ENCODE data around the gene XAF1.

XAF1 gene

DNA sequence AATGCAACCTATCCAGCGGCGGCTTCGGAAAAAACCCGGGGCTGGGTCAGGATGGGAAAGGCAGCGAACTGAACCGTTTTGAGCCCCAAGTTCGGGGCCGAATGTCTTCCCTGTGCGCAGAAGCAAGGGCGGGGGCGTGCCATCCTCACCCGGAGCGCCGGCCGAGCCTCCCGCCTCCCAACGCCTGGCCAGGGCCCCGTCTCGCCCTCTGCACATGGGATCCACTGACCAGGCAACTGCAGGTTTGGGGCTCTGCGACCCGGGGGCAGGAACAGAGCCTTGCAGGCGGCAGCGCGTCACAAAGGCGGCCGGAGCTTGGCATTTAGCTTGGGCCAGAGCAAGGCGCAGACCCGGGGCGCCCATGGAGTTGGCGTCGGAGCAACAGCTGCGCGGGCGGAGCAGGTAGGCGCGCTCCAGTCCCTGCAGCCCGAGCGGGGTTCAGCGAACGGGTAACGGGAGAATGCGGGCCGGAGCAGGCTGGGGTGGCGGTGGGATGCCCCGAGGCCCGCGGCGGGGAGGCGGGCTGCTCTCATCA lies 20.1 kb downstream of the XAF1 start, which contains the start of gene FBXO39:
FBXO39 (plus strand) TSS at position 345 of the 535 bp plus-strand sequence. CDS start 3,654 bp downstream, outside the sequence.
- no peak within 1 kb of the TSS for H3K4me3 ChIP-seq (ENCODE audit: severe bottlenecking)
- DNase-seq (ENCODE audit: low spot score), result no peak
- TF ChIP-seq, protein P1, sequence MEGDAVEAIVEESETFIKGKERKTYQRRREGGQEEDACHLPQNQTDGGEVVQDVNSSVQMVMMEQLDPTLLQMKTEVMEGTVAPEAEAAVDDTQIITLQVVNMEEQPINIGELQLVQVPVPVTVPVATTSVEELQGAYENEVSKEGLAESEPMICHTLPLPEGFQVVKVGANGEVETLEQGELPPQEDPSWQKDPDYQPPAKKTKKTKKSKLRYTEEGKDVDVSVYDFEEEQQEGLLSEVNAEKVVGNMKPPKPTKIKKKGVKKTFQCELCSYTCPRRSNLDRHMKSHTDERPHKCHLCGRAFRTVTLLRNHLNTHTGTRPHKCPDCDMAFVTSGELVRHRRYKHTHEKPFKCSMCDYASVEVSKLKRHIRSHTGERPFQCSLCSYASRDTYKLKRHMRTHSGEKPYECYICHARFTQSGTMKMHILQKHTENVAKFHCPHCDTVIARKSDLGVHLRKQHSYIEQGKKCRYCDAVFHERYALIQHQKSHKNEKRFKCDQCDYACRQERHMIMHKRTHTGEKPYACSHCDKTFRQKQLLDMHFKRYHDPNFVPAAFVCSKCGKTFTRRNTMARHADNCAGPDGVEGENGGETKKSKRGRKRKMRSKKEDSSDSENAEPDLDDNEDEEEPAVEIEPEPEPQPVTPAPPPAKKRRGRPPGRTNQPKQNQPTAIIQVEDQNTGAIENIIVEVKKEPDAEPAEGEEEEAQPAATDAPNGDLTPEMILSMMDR (IDR thresholded peaks at IDR 0.05; ENCODE audit: poor library complexity, severe bottlenecking), result no peak
- peak; percentile 46; the same call in 2 of the 3 replicates for ATAC-seq (ENCODE audit: low read depth)
- H3K27me3 ChIP-seq (ENCODE audit: insufficient read depth, poor library complexity, severe bottlenecking), result no peaks in the 10 kb centered on the region
- no peaks in the 10 kb centered on the region for H3K9me3 ChIP-seq (ENCODE audit: severe bottlenecking)
- peaks cover 8% of the 10 kb centered on the region for H3K36me3 ChIP-seq (ENCODE audit: low read depth)
- peaks cover 5% of the 10 kb centered on the region for H3K4me1 ChIP-seq (ENCODE audit: insufficient read depth, poor library complexity, severe bottlenecking)
- H3K27ac ChIP-seq (ENCODE audit: poor library complexity, severe bottlenecking), result no peak within 1 kb of the TSS

DNA sequence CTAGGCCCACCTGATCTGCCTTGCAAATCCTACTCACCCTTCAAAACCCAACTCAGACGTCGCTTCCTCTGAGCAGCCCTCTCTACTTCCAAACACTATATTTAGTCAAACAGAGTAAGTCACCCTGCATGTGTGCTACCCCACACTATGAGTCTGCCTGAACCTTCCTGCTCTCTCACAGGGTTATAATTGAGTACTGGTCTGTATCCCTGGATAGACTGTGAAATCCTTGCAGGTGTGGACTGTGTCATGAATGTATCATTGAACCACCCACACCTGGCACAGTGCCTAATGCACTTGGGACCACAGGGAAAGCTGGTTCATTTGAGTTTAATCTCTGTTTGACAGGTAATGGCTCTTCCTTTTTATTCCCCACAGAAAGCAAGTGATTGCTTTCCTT lies 23.6 kb downstream of the XAF1 start:
- H3K9me3 ChIP-seq (ENCODE audit: severe bottlenecking), result no peaks in the 10 kb centered on the region
- peaks cover 5% of the 10 kb centered on the region for H3K4me1 ChIP-seq (ENCODE audit: insufficient read depth, poor library complexity, severe bottlenecking)
- no peaks in the 10 kb centered on the region for H3K36me3 ChIP-seq (ENCODE audit: low read depth)
- ATAC-seq (ENCODE audit: low read depth) (peak; percentile 35; the same call in 1 of the 3 replicates), DNase-seq (ENCODE audit: low spot score) (no peak)
- H3K4me3 ChIP-seq (ENCODE audit: severe bottlenecking), result no peak overlapping the region
- H3K27ac ChIP-seq (ENCODE audit: poor library complexity, severe bottlenecking), result no peak overlapping the region
- H3K27me3 ChIP-seq (ENCODE audit: insufficient read depth, poor library complexity, severe bottlenecking), result no peaks in the 10 kb centered on the region
- TF ChIP-seq, protein P1 (IDR thresholded peaks at IDR 0.05; ENCODE audit: poor library complexity, severe bottlenecking), result no peak

DNA sequence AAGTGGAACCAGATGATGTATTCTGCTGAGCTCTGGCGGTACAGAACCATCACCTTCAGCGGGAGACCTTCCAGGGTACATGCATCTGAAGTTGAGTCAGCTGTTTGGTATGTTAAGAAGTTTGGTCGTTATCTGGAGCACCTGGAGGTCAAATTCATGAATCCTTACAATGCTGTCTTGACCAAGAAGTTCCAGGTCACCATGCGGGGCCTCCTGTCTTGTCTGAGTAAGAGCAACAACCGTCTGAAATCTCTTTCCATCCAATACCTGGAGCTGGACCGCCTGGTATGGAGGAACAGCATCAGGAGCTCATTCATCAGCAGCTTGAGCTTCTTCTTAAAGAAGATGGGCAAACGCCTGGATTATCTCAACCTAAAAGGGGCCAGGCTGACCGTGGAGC lies 24.2 kb downstream of the XAF1 start:
- H3K27ac ChIP-seq (ENCODE audit: poor library complexity, severe bottlenecking), result no peak overlapping the region
- TF ChIP-seq, protein P1 (IDR thresholded peaks at IDR 0.05; ENCODE audit: poor library complexity, severe bottlenecking), result no peak
- ATAC-seq (ENCODE audit: low read depth) (no peak), DNase-seq (ENCODE audit: low spot score) (no peak)
- no peaks in the 10 kb centered on the region for H3K36me3 ChIP-seq (ENCODE audit: low read depth)
- H3K4me3 ChIP-seq (ENCODE audit: severe bottlenecking), result no peak overlapping the region
- H3K27me3 ChIP-seq (ENCODE audit: insufficient read depth, poor library complexity, severe bottlenecking), result no peaks in the 10 kb centered on the region
- H3K9me3 ChIP-seq (ENCODE audit: severe bottlenecking), result no peaks in the 10 kb centered on the region
- H3K4me1 ChIP-seq (ENCODE audit: insufficient read depth, poor library complexity, severe bottlenecking), result peaks cover 5% of the 10 kb centered on the region

GRCh38 chr17:6780886-6781285 lies 25.0 kb downstream of the XAF1 start:
- ATAC-seq (ENCODE audit: low read depth) (no peak), DNase-seq (ENCODE audit: low spot score) (no peak)
- H3K36me3 ChIP-seq (ENCODE audit: low read depth), result no peaks in the 10 kb centered on the region
- H3K27me3 ChIP-seq (ENCODE audit: insufficient read depth, poor library complexity, severe bottlenecking), result no peaks in the 10 kb centered on the region
- no peak overlapping the region for H3K27ac ChIP-seq (ENCODE audit: poor library complexity, severe bottlenecking)
- H3K4me3 ChIP-seq (ENCODE audit: severe bottlenecking), result no peak overlapping the region
- H3K4me1 ChIP-seq (ENCODE audit: insufficient read depth, poor library complexity, severe bottlenecking), result peaks cover 5% of the 10 kb centered on the region
- TF ChIP-seq, protein P1 (IDR thresholded peaks at IDR 0.05; ENCODE audit: poor library complexity, severe bottlenecking), result no peak
- no peaks in the 10 kb centered on the region for H3K9me3 ChIP-seq (ENCODE audit: severe bottlenecking)

GRCh38 chr17:6782244-6782643 lies 26.4 kb downstream of the XAF1 start:
- TF ChIP-seq, protein P1 (IDR thresholded peaks at IDR 0.05; ENCODE audit: poor library complexity, severe bottlenecking), result no peak
- DNase-seq (ENCODE audit: low spot score) (no peak), ATAC-seq (ENCODE audit: low read depth) (no peak)
- Histone ChIP-seq H3K27ac (ENCODE audit: poor library complexity, severe bottlenecking) (no peak overlapping the region), H3K4me3 (ENCODE audit: severe bottlenecking) (no peak overlapping the region), H3K9me3 (ENCODE audit: severe bottlenecking) (no peaks in the 10 kb centered on the region), H3K4me1 (ENCODE audit: insufficient read depth, poor library complexity, severe bottlenecking) (peaks cover 14% of the 10 kb centered on the region), H3K27me3 (ENCODE audit: insufficient read depth, poor library complexity, severe bottlenecking) (no peaks in the 10 kb centered on the region), H3K36me3 (ENCODE audit: low read depth) (no peaks in the 10 kb centered on the region)
